DOHH2 (cell line): ENCODE measurements around the gene CATSPERD.
A peak's percentile ranks its signal among the peaks of the same experiment; 100 is the strongest.

Experiments used
- H3F3A ChIP-seq: fragments of 200-600 bp; sonication (generic), shearing (Covaris generic); 2 replicates; pipeline ENCODE4 v1.6.0; 2016; ENCODE audit warnings: antibody characterized with exemption, mild to moderate bottlenecking; ENCODE audit not compliant: control insufficient read depth, insufficient read depth
- H3K27ac ChIP-seq: fragments of 200-600 bp; sonication (generic); 2 replicates; pipeline ENCODE4 v1.5.1; 2014; ENCODE audit warnings: low read depth, mild to moderate bottlenecking, low read length, moderate library complexity
- H3K27me3 ChIP-seq: fragments of 200-600 bp; sonication (generic); 2 replicates; pipeline ENCODE4 v1.6.1; 2014; ENCODE audit warnings: mild to moderate bottlenecking, low read length, mixed read lengths; ENCODE audit not compliant: control insufficient read depth
- H3K36me3 ChIP-seq: fragments of 200-600 bp; sonication (generic); 2 replicates; pipeline ENCODE4 v1.6.1; 2014; ENCODE audit warnings: mild to moderate bottlenecking, low read length, moderate library complexity, mixed read lengths; ENCODE audit not compliant: control insufficient read depth
- H3K4me1 ChIP-seq: fragments of 200-600 bp; sonication (generic); 2 replicates; pipeline ENCODE4 v1.6.1; 2014; ENCODE audit warnings: mild to moderate bottlenecking, low read length, mixed read lengths; ENCODE audit not compliant: control insufficient read depth
- H3K4me2 ChIP-seq: fragments of 200-600 bp; sonication (generic); 2 replicates; pipeline ENCODE4 v1.6.0; 2014; ENCODE audit warnings: mild to moderate bottlenecking, low read length, moderate library complexity
- H3K4me3 ChIP-seq: fragments of 200-600 bp; sonication (generic); 2 replicates; pipeline ENCODE4 v1.5.1; 2014; ENCODE audit warnings: mild to moderate bottlenecking, low read length, mixed read lengths
- H3K79me2 ChIP-seq: fragments of 200-600 bp; sonication (generic); 2 replicates; pipeline ENCODE4 v1.6.1; 2014; ENCODE audit warnings: mild to moderate bottlenecking, low read length, mixed read lengths; ENCODE audit not compliant: control insufficient read depth
- H3K9me2 ChIP-seq: fragments of 200-600 bp; sonication (generic); replicated peaks from 2 replicates; pipeline ENCODE4 v1.6.1; 2014; ENCODE audit warnings: mild to moderate bottlenecking, low read length, mixed read lengths; ENCODE audit not compliant: control insufficient read depth
- H3K9me3 ChIP-seq: fragments of 200-600 bp; sonication (generic); 2 replicates; pipeline ENCODE4 v1.6.1; 2014; ENCODE audit warnings: antibody characterized with exemption, low read length, mixed read lengths; ENCODE audit not compliant: control insufficient read depth, insufficient read depth
- H4K20me1 ChIP-seq: fragments of 200-600 bp; sonication (generic); 2 replicates; pipeline ENCODE4 v1.6.0; 2014; ENCODE audit warnings: low read depth, mild to moderate bottlenecking, antibody characterized with exemption, low read length, moderate library complexity; ENCODE audit not compliant: control insufficient read depth, insufficient read depth
- EZH2phosphoT487 ChIP-seq: fragments of 200-600 bp; sonication (generic); IDR thresholded peaks from 2 replicates; pipeline ENCODE4 v1.6.1; 2017; ENCODE audit warnings: borderline replicate concordance, mild to moderate bottlenecking, antibody characterized with exemption, low read length, moderate library complexity, mixed read lengths
- TF ChIP-seq, protein P1 (sequence below): fragments of 200-600 bp; sonication (generic); IDR thresholded peaks from one replicate; pipeline ENCODE4 v1.5.1; 2014; ENCODE audit warnings: antibody characterized with exemption, mild to moderate bottlenecking, low read depth, low read length; ENCODE audit not compliant: poor library complexity, severe bottlenecking

Gene CATSPERD

DNA sequence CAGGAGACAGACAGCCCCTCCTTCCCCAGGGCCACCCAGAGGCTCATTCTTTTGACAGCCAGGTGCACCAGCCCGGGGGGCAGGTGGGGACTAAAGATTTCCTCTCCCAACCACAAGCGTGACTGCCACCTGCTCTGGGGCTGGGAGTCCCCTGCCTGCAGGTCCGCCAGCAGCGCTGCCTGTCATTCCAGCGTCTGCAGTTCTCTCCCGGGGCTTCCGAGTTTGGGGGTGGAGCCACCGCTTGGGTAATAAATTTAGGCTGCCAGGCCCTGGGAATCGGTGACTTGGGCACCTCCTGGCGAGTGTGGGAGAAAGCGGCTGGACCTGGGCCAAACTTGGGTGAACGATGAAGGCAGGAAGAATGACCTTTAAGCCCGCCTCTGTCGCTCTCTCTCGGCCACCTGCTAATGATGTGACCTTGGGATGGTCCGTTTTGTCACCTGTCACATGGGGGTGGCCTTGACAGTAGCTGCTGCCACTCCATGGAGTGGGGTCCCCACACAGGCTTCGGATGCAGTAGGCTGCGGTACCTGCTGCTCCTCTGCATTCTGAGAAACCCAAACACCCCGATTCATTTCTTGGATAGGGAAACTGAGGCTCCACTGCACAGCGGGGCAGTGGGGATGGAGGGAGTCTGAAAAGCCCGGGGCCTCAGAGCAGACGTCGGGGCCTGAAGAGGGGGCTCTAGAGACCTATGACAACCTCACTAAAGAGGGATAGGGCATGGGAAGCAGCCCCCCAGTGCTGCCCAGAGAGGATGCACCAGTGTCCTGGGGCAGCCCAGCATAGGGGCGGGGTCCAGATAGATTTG is 106.3 kb downstream of the CATSPERD start:
- no peaks in the 10 kb centered on the region for H3K9me3 ChIP-seq
- H3F3A ChIP-seq = no peaks in the 10 kb centered on the region
- no peak for TF ChIP-seq EZH2phosphoT487
- TF ChIP-seq, protein P1, sequence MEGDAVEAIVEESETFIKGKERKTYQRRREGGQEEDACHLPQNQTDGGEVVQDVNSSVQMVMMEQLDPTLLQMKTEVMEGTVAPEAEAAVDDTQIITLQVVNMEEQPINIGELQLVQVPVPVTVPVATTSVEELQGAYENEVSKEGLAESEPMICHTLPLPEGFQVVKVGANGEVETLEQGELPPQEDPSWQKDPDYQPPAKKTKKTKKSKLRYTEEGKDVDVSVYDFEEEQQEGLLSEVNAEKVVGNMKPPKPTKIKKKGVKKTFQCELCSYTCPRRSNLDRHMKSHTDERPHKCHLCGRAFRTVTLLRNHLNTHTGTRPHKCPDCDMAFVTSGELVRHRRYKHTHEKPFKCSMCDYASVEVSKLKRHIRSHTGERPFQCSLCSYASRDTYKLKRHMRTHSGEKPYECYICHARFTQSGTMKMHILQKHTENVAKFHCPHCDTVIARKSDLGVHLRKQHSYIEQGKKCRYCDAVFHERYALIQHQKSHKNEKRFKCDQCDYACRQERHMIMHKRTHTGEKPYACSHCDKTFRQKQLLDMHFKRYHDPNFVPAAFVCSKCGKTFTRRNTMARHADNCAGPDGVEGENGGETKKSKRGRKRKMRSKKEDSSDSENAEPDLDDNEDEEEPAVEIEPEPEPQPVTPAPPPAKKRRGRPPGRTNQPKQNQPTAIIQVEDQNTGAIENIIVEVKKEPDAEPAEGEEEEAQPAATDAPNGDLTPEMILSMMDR = no peak
- H3K4me3 ChIP-seq = no peak overlapping the region
- no peaks in the 10 kb centered on the region for H4K20me1 ChIP-seq
- no peaks in the 10 kb centered on the region for H3K36me3 ChIP-seq
- no peaks in the 10 kb centered on the region for H3K79me2 ChIP-seq
- peaks cover 23% of the 10 kb centered on the region for H3K27me3 ChIP-seq
- no peaks in the 10 kb centered on the region for H3K9me2 ChIP-seq
- H3K4me1 ChIP-seq = peaks cover 32% of the 10 kb centered on the region
- peak overlapping the region; percentile 39 for H3K4me2 ChIP-seq
- no peak overlapping the region for H3K27ac ChIP-seq

DNA sequence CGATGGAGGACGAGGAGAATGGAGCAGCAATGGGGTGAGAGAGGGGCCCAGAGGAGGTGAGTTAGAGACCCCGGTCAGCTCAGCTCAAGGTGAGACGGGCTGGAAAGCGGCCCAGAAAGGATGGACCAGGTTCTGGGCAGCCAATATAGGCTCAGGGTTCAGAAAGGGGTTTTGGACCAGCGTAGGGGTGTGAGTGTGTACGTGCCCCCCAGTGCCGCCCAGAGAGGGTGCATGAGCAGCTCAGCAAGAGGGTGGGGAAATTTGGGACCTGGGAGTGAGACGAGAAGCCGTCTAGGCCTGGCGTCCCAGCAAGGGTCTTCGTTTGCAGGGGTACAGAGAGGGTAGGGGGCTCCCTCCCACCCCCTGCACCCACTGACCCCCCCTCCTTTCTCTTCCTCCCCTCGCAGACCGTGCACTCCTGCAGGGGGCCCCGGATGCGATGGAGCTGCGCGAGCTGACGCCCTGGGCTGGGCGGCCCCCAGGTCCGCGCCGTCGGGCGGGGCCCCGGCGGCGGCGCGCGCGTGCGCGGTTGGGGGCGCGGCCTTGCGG is 107.0 kb downstream of the CATSPERD start:
- no peak overlapping the region for H3K27ac ChIP-seq
- TF ChIP-seq EZH2phosphoT487 = no peak
- TF ChIP-seq, protein P1 = no peak

DNA sequence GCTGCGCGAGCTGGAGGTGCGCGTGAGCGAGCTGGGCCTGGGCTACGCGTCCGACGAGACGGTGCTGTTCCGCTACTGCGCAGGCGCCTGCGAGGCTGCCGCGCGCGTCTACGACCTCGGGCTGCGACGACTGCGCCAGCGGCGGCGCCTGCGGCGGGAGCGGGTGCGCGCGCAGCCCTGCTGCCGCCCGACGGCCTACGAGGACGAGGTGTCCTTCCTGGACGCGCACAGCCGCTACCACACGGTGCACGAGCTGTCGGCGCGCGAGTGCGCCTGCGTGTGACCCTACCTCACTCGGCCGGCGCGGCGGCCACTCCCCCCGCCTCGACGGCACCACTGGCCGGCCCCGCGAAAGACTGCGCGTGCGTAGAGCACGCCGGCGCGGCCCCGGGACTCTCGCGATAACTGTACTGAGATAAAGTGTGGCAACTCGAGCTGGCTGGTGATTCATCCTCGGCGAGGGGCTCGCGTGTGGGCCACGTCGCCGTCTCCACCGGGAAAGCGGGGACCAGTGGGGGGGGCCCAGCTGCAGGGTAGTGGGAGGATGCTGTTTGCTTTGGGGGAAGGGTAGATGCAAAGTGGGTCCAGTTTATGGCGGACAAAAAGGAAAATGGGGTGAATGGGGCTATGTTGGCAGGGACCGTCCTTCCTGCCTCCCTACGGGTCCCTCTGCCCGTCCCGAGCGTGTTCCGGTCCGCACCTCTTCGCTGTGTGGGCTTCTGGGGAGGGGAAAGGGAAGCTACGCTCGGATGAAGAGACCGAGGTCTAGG is 107.6 kb downstream of the CATSPERD start:
- TF ChIP-seq EZH2phosphoT487 = peak; percentile 53; the same call in 1 of the 2 replicates
- TF ChIP-seq, protein P1 = no peak
- Histone ChIP-seq H3K27me3 (peaks cover 23% of the 10 kb centered on the region), H3K9me2 (no peaks in the 10 kb centered on the region), H3F3A (no peaks in the 10 kb centered on the region), H3K36me3 (no peaks in the 10 kb centered on the region), H3K9me3 (no peaks in the 10 kb centered on the region), H4K20me1 (no peaks in the 10 kb centered on the region), H3K4me2 (no peak overlapping the region), H3K4me1 (peaks cover 27% of the 10 kb centered on the region), H3K4me3 (no peak overlapping the region), H3K79me2 (no peaks in the 10 kb centered on the region), H3K27ac (no peak overlapping the region)

More for the DNA sequence above, 107.0 kb downstream of the CATSPERD start:
- H3K4me1 ChIP-seq = peaks cover 27% of the 10 kb centered on the region
- no peaks in the 10 kb centered on the region for H3F3A ChIP-seq
- H3K9me2 ChIP-seq = no peaks in the 10 kb centered on the region
- H3K79me2 ChIP-seq = no peaks in the 10 kb centered on the region
- no peak overlapping the region for H3K4me3 ChIP-seq
- no peaks in the 10 kb centered on the region for H3K9me3 ChIP-seq
- H4K20me1 ChIP-seq = no peaks in the 10 kb centered on the region
- H3K4me2 ChIP-seq = no peak overlapping the region
- no peaks in the 10 kb centered on the region for H3K36me3 ChIP-seq
- H3K27me3 ChIP-seq = peaks cover 23% of the 10 kb centered on the region
